COLO668 (cell line): ENCODE measurements around the gene ARFRP1.
"Not testable (repeated sequence)": the region's sequence is repeated elsewhere in the genome, so short reads cannot be mapped to it uniquely, and the experiment has no call there.

ENCODE experiments used
- DNase-seq: peaks from one replicate; lab custom pipeline; 2025; ENCODE audit not compliant: unreplicated experiment; lab: John Stamatoyannopoulos, UW

The ARFRP1 gene

GRCh38 chr20:63733117-63733516 is 25.3 kb upstream of the ARFRP1 start:
- no peak for DNase-seq

GRCh38 chr20:63732118-63733095 is 24.6 kb upstream of the ARFRP1 start:
- DNase-seq, result no peak

- DNase-seq, result no peak
Measured at GRCh38 chr20:63731410-63731809, 23.6 kb upstream of the ARFRP1 start.

- not testable (repeated sequence) for DNase-seq
Measured at GRCh38 chr20:63730189-63730733, 22.5 kb upstream of the ARFRP1 start.

- not testable (repeated sequence) for DNase-seq
Measured at GRCh38 chr20:63722967-63723622, 15.3 kb upstream of the ARFRP1 start.

GRCh38 chr20:63718996-63719395 is 11.2 kb upstream of the ARFRP1 start:
- DNase-seq, result no peak

- no peak for DNase-seq
Measured at GRCh38 chr20:63714858-63715257, 7.1 kb upstream of the ARFRP1 start.

- DNase-seq, result no peak
Measured at GRCh38 chr20:63712191-63712590, 4.4 kb upstream of the ARFRP1 start.

- DNase-seq, result no peak
Measured at GRCh38 chr20:63711085-63711645, 3.4 kb upstream of the ARFRP1 start.

GRCh38 chr20:63709149-63709527 is 1.4 kb upstream of the ARFRP1 start:
- DNase-seq, result no peak

- DNase-seq, result peak; percentile 54
Measured at GRCh38 chr20:63708301-63709148, 749 bp upstream of the ARFRP1 start.

- DNase-seq, result peak; percentile 69
Measured at GRCh38 chr20:63706852-63707557, 771 bp downstream of the ARFRP1 start.

- no peak for DNase-seq
Measured at GRCh38 chr20:63706027-63706695, 1.6 kb downstream of the ARFRP1 start.

GRCh38 chr20:63705232-63706026 is 2.3 kb downstream of the ARFRP1 start:
- DNase-seq, result no peak

GRCh38 chr20:63704749-63705117 is 3.0 kb downstream of the ARFRP1 start:
- DNase-seq, result no peak

GRCh38 chr20:63703976-63704748 is 3.6 kb downstream of the ARFRP1 start:
- no peak for DNase-seq

- DNase-seq, result no peak
Measured at GRCh38 chr20:63703471-63703975, 4.3 kb downstream of the ARFRP1 start.
